Liver (tissue), 9 donors: ENCODE data around the gene METTL8. TPM values are rescaled to one million over a fixed set of nuclear protein-coding genes. Genes with fewer than 3 reads are reported as not detected.

ENCODE experiments used
- DNase-seq: peaks from one replicate; pipeline ENCODE4 v3.0.0-alpha.2; 2017; ENCODE audit warnings: low spot score
- H3K27ac ChIP-seq, 2 donors: one replicate each; pipeline ENCODE4 v1.7.0; 2013; ENCODE audit warnings: inconsistent platforms in 2 of 2, low read length in 2 of 2, control low read depth in 1 of 2, low read depth in 1 of 2, mild to moderate bottlenecking in 1 of 2
- H3K27me3 ChIP-seq, 4 donors: one replicate each; pipeline versions ENCODE4 v1.6.1 to v1.7.0; 2013; ENCODE audit warnings: low read length in 3 of 4, inconsistent platforms in 1 of 4, mild to moderate bottlenecking in 1 of 4, moderate library complexity in 1 of 4; ENCODE audit not compliant: control insufficient read depth in 4 of 4, insufficient read depth in 4 of 4
- H3K36me3 ChIP-seq, 4 donors: one replicate each; pipeline versions ENCODE4 v1.6.1 to v1.7.0; 2013; ENCODE audit warnings: low read length in 3 of 4, mild to moderate bottlenecking in 3 of 4, low read depth in 1 of 4, moderate library complexity in 1 of 4; ENCODE audit not compliant: control insufficient read depth in 4 of 4, insufficient read depth in 3 of 4
- H3K4me1 ChIP-seq, 4 donors: one replicate each; pipeline versions ENCODE4 v1.6.1 to v1.7.0; 2013; ENCODE audit warnings: low read length in 3 of 4, mild to moderate bottlenecking in 3 of 4, moderate library complexity in 1 of 4; ENCODE audit not compliant: control insufficient read depth in 4 of 4, insufficient read depth in 4 of 4
- H3K4me3 ChIP-seq, 3 donors: one replicate each; pipeline versions ENCODE4 v1.6.1 to v1.7.0; 2013; ENCODE audit warnings: low read length in 3 of 3, control low read depth in 1 of 3, low read depth in 1 of 3, mild to moderate bottlenecking in 1 of 3
- H3K9ac ChIP-seq, 2 donors: one replicate each; pipeline ENCODE4 v1.7.0; 2013; ENCODE audit warnings: low read length in 2 of 2, mild to moderate bottlenecking in 2 of 2, moderate library complexity in 2 of 2, control low read depth in 1 of 2, low read depth in 1 of 2
- H3K9me3 ChIP-seq, 4 donors: one replicate each; pipeline versions ENCODE4 v1.6.1 to v1.7.0; 2013; ENCODE audit warnings: low read length in 3 of 4; ENCODE audit not compliant: control insufficient read depth in 4 of 4
- ATF3 ChIP-seq: IDR thresholded peaks from 2 replicates; pipeline ENCODE4 v1.6.1; 2016; ENCODE audit warnings: antibody characterized with exemption
- CTCF ChIP-seq: fragments of 150-350 bp; IDR thresholded peaks from 2 replicates; pipeline ENCODE4 v1.5.1; 2017; ENCODE audit warnings: improper control_type of control experiment, low read depth, low read length; ENCODE audit not compliant: missing input control
- EGR1 ChIP-seq, 2 donors: IDR thresholded peaks; 2 replicates each; pipeline ENCODE4 v1.6.1; 2016 to 2018; ENCODE audit warnings: antibody characterized with exemption in 2 of 2, low read depth in 2 of 2
- FOXA1 ChIP-seq: IDR thresholded peaks from 2 replicates; pipeline ENCODE4 v1.6.1; 2016; ENCODE audit warnings: antibody characterized with exemption
- FOXA2 ChIP-seq: IDR thresholded peaks from 2 replicates; pipeline ENCODE4 v1.6.1; 2016; ENCODE audit warnings: antibody characterized with exemption
- GABPA ChIP-seq, 2 donors: IDR thresholded peaks in 1 of 2; conservative IDR thresholded peaks in 1 of 2; 2 replicates each; pipeline ENCODE4 v1.6.1; 2016; ENCODE audit warnings: antibody characterized with exemption in 2 of 2, mild to moderate bottlenecking in 1 of 2, moderate library complexity in 1 of 2
- HNF4A ChIP-seq, 2 donors: conservative IDR thresholded peaks; 2 replicates each; pipeline ENCODE4 v1.6.1; 2016; ENCODE audit warnings: antibody characterized with exemption in 2 of 2, mild to moderate bottlenecking in 2 of 2
- HNF4G ChIP-seq: IDR thresholded peaks from 2 replicates; pipeline ENCODE4 v1.6.1; 2016; ENCODE audit warnings: antibody characterized with exemption
- JUND ChIP-seq, 2 donors: IDR thresholded peaks; 2 replicates each; pipeline ENCODE4 v1.6.1; 2016; ENCODE audit warnings: antibody characterized with exemption in 2 of 2
- MAX ChIP-seq: IDR thresholded peaks from 2 replicates; pipeline ENCODE4 v1.6.1; 2016; ENCODE audit warnings: antibody characterized with exemption
- NR2F2 ChIP-seq: IDR thresholded peaks from 2 replicates; pipeline ENCODE4 v1.6.1; 2016; ENCODE audit warnings: antibody characterized with exemption
- RAD21 ChIP-seq, 2 donors: IDR thresholded peaks; 2 replicates each; pipeline ENCODE4 v1.6.1; 2016; ENCODE audit warnings: antibody characterized with exemption in 2 of 2, mild to moderate bottlenecking in 2 of 2
- REST ChIP-seq: IDR thresholded peaks from 2 replicates; pipeline ENCODE4 v1.6.1; 2016; ENCODE audit warnings: antibody characterized with exemption, mild to moderate bottlenecking
- RXRA ChIP-seq, 2 donors: IDR thresholded peaks; 2 replicates each; pipeline ENCODE4 v1.6.1; 2017 to 2018; ENCODE audit warnings: antibody characterized with exemption in 2 of 2, mild to moderate bottlenecking in 1 of 2
- TAF1 ChIP-seq: conservative IDR thresholded peaks from 2 replicates; pipeline ENCODE4 v1.6.1; 2016; ENCODE audit warnings: antibody characterized with exemption, mild to moderate bottlenecking
- YY1 ChIP-seq: IDR thresholded peaks from 2 replicates; pipeline ENCODE4 v1.6.1; 2016; ENCODE audit warnings: antibody characterized with exemption, mild to moderate bottlenecking
- ZBTB33 ChIP-seq: IDR thresholded peaks from 2 replicates; pipeline ENCODE4 v1.6.1; 2016; ENCODE audit warnings: antibody characterized with exemption
- WGBS: extraction: QIAGEN DNeasy Blood & Tissue Kit; methylation state at CpG from one replicate; pipeline ENCODE4 v1.1.7; 2013; 5-methylcytosine and 5-hydroxymethylcytosine counted together
- polyA plus RNA-seq, 2 donors: library from polyadenylated mRNA; stranded (reverse) in 1 of 2; unstranded in 1 of 2; fragments of 200-250 nt in 1 of 2; fragments of >200 nt in 1 of 2; fragmentation: Nextera tagmentation in 1 of 2; extraction: Ambion mirVana in 1 of 2; gene quantifications; one replicate each; pipeline versions ENCODE4 v1.2.1 to v1.2.3, GENCODE V29; 2013 to 2015
- total RNA-seq, 2 donors: library from RNA; depleted of rRNA; stranded (reverse); fragments of >200 nt; gene quantifications; one replicate each; pipeline ENCODE4 v1.2.3, GENCODE V29; 2014
- donor health status: healthy.
- donor health status: healthy.
- donor health status: healthy.
- donor health status: healthy.
- donor health status: healthy.

Gene METTL8
- total and polyA plus RNA-seq, 4 donors, result 3.6 to 8.1 (median 5.9) TPM

GRCh38 chr2:171365232-171365631 lies 68.6 kb downstream of the METTL8 start:
- WGBS, result 92% methylated on average over 7 of the region's 7 CpGs
- no peak for DNase-seq
- TF ChIP-seq HNF4A (conservative IDR thresholded peaks at IDR 0.05), result no peak
- no peak for TF ChIP-seq MAX
- no peak for TF ChIP-seq ATF3
- TF ChIP-seq EGR1 (IDR thresholded peaks at IDR 0.05; ENCODE audit: low read depth in 2 of 2), result no peak
- Histone ChIP-seq H3K4me1 (peaks cover 0 to 2% (median 0%) of the 10 kb centered on the region in 4 donors), H3K9ac (no peak overlapping the region), H3K27ac (no peak overlapping the region), H3K27me3 (no peaks in the 10 kb centered on the region), H3K4me3 (no peak overlapping the region), H3K36me3 (no peaks in the 10 kb centered on the region), H3K9me3 (no peaks in the 10 kb centered on the region)

GRCh38 chr2:171362396-171362795 lies 71.4 kb downstream of the METTL8 start:
- no peaks in the 10 kb centered on the region for H3K9me3 ChIP-seq
- no peak overlapping the region for H3K27ac ChIP-seq
- no peak overlapping the region for H3K4me3 ChIP-seq
- H3K9ac ChIP-seq, result no peak overlapping the region
- H3K27me3 ChIP-seq, result no peaks in the 10 kb centered on the region
- peaks cover 0 to 2% (median under 1%) of the 10 kb centered on the region in 4 donors for H3K36me3 ChIP-seq
- TF ChIP-seq JUND (IDR thresholded peaks at IDR 0.05), result no peak
- no peak for TF ChIP-seq HNF4A (conservative IDR thresholded peaks at IDR 0.05)
- no peak for TF ChIP-seq FOXA2
- TF ChIP-seq GABPA (IDR thresholded peaks at IDR 0.05 in 1 of 2, conservative IDR thresholded peaks at IDR 0.05 in 1 of 2), result no peak
- TF ChIP-seq HNF4G, result no peak
- TF ChIP-seq FOXA1, result no peak
- TF ChIP-seq NR2F2, result no peak
- no peak for TF ChIP-seq YY1
- no peak for TF ChIP-seq EGR1 (IDR thresholded peaks at IDR 0.05; ENCODE audit: low read depth in 2 of 2)
- no peak for TF ChIP-seq CTCF
- TF ChIP-seq RXRA (IDR thresholded peaks at IDR 0.05), result no peak
- TF ChIP-seq RAD21 (IDR thresholded peaks at IDR 0.05), result no peak
- TF ChIP-seq TAF1, result no peak
- no peak for TF ChIP-seq ATF3
- TF ChIP-seq ZBTB33, result no peak
- no peak for TF ChIP-seq REST
- WGBS, result 92% methylated on average over 2 of the region's 2 CpGs
- peaks cover 0 to 2% (median 0%) of the 10 kb centered on the region in 4 donors for H3K4me1 ChIP-seq
- no peak for DNase-seq
